IMR-90 (cell line): Measurements from ENCODE around the gene UGT1A10.

Experiments used
- BHLHE40 ChIP-seq: fragments of 150-350 bp; IDR thresholded peaks from 2 replicates; pipeline ENCODE4 v1.6.1; 2016; ENCODE audit warnings: mild to moderate bottlenecking, low read depth, low read length
- CEBPB ChIP-seq: IDR thresholded peaks from 2 replicates; pipeline ENCODE4 v1.6.1; 2012; ENCODE audit warnings: low read depth, low read length, improper control_type of control experiment
- CHD1 ChIP-seq: IDR thresholded peaks from 2 replicates; pipeline ENCODE4 v1.6.1; 2012; ENCODE audit warnings: low read depth, low read length, improper control_type of control experiment
- CTCF ChIP-seq: conservative IDR thresholded peaks from 2 replicates; pipeline ENCODE4 v1.5.1; 2012; ENCODE audit warnings: mild to moderate bottlenecking, low read depth, low read length, improper control_type of control experiment
- POLR2A ChIP-seq: IDR thresholded peaks from 2 replicates; pipeline ENCODE4 v1.6.1; 2012; ENCODE audit warnings: mild to moderate bottlenecking, low read depth, low read length
- RAD21 ChIP-seq: IDR thresholded peaks from 2 replicates; pipeline ENCODE4 v1.6.1; 2012; ENCODE audit warnings: low read length, improper control_type of control experiment
- RFX5 ChIP-seq: IDR thresholded peaks from 2 replicates; pipeline ENCODE4 v1.8.0; 2012; ENCODE audit warnings: low read depth, mild to moderate bottlenecking, low read length, moderate library complexity
- SMC3 ChIP-seq: fragments of 150-350 bp; IDR thresholded peaks from 2 replicates; pipeline ENCODE4 v1.6.1; 2016; ENCODE audit warnings: low read depth, mild to moderate bottlenecking, antibody characterized with exemption, low read length, moderate library complexity
- USF2 ChIP-seq: fragments of 150-350 bp; IDR thresholded peaks from 2 replicates; pipeline ENCODE4 v1.6.1; 2017; ENCODE audit warnings: mild to moderate bottlenecking, antibody characterized with exemption, low read length, low read depth

GRCh38 chr2:233693963-233694362, 57.7 kb downstream of the UGT1A10 start:
- no peak for TF ChIP-seq CTCF
- TF ChIP-seq CHD1: no peak
- TF ChIP-seq SMC3: no peak
- no peak for TF ChIP-seq CEBPB
- no peak for TF ChIP-seq RAD21
- TF ChIP-seq RFX5: no peak
- TF ChIP-seq BHLHE40: no peak
- TF ChIP-seq POLR2A: no peak
- TF ChIP-seq USF2: no peak
